HUDEP-2 (cell line): Measurements from ENCODE around the gene DERL2.
"Not testable (repeated sequence)": the region's sequence is repeated elsewhere in the genome, so short reads cannot be mapped to it uniquely, and the experiment has no call there.

Experiments
- DNase-seq, 76 experiments: peaks; one replicate each; lab custom pipeline; 2025; ENCODE audit not compliant: unreplicated experiment in 76 of 76; lab: John Stamatoyannopoulos, UW

DERL2 gene

GRCh38 chr17:5439446-5439764, 46.6 kb downstream of the DERL2 start:
- no peak for DNase-seq

GRCh38 chr17:5438716-5439445, 47.1 kb downstream of the DERL2 start, which contains the start of gene C1QBP:
C1QBP (minus strand) TSS chr17:5439155; CDS start chr17:5439073, 82 bp downstream.
- peak in 74 of 76 experiments; percentile 42 to 94 (median 84) for DNase-seq

GRCh38 chr17:5437721-5438317, 48.2 kb downstream of the DERL2 start:
- no peak for DNase-seq

GRCh38 chr17:5435781-5436315, 50.1 kb downstream of the DERL2 start:
- DNase-seq, result peak in 2 of 76 experiments; percentile 4 to 19

- peak in 8 of 76 experiments; percentile 8 to 29 (median 15) for DNase-seq
These were observed 51.0 kb downstream of the DERL2 start for GRCh38 chr17:5434984-5435383.

- no peak for DNase-seq
These were observed 53.9 kb downstream of the DERL2 start for GRCh38 chr17:5431949-5432556.

- DNase-seq, result not testable (repeated sequence)
These were observed 54.7 kb downstream of the DERL2 start for GRCh38 chr17:5431234-5431633.

- DNase-seq, result no peak
These were observed 55.5 kb downstream of the DERL2 start for GRCh38 chr17:5430413-5430999.

GRCh38 chr17:5429191-5429887, 56.6 kb downstream of the DERL2 start:
- no peak for DNase-seq

- DNase-seq, result no peak
These were observed 60.2 kb downstream of the DERL2 start for GRCh38 chr17:5425826-5426225.

- DNase-seq, result no peak
These were observed 61.1 kb downstream of the DERL2 start for GRCh38 chr17:5424909-5425308.

GRCh38 chr17:5422505-5422904, 63.5 kb downstream of the DERL2 start:
- no peak for DNase-seq
